Colon (tissue), 2 donors: ENCODE data around the gene ADCY3.

ENCODE experiments used
- FAIRE-seq: peaks from 2 replicates; lab custom pipeline; 2012; peaks lifted over from hg19 to GRCh38; lab: Jason Lieb, UNC
- donor health status: control.
- donor health status: control.

ADCY3 gene

GRCh38 chr2:24920098-24920808, at the start of gene ADCY3:
Gene ADCY3, minus strand, starts transcription at chr2:24920237. Its CDS starts 1,250 bp downstream, at chr2:24918987.
- no peak for FAIRE-seq

- FAIRE-seq: no peak
Measured at GRCh38 chr2:24969784-24970183, 49.7 kb upstream of the ADCY3 start.

GRCh38 chr2:24961903-24962302, 41.9 kb upstream of the ADCY3 start:
- no peak for FAIRE-seq

GRCh38 chr2:24959761-24960160, 39.7 kb upstream of the ADCY3 start:
- FAIRE-seq: no peak

- FAIRE-seq: no peak
Measured at GRCh38 chr2:24958411-24958935, 38.4 kb upstream of the ADCY3 start.

GRCh38 chr2:24957976-24958375, 37.9 kb upstream of the ADCY3 start:
- no peak for FAIRE-seq

GRCh38 chr2:24957221-24957620, 37.2 kb upstream of the ADCY3 start:
- FAIRE-seq: no peak

GRCh38 chr2:24955921-24956320, 35.9 kb upstream of the ADCY3 start:
- no peak for FAIRE-seq

DNA sequence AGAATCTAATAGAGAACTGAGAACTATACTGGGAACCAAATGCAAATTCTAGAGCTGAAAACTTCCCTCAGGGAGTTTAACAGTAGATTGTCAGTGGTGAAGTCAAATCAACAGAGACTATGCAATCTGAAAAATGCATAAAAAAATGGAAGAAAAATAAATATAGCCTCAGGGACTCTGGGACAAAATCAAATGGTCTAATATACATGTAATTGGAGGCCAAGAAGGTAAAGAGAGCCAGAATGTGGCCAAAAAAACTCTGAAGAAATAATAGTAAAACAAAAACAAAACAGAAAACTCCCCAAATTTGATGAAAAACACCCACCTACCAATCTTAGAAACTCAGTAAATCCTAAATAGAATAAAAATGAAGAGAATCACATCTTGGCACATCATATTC, 35.2 kb upstream of the ADCY3 start:
- FAIRE-seq: no peak

DNA sequence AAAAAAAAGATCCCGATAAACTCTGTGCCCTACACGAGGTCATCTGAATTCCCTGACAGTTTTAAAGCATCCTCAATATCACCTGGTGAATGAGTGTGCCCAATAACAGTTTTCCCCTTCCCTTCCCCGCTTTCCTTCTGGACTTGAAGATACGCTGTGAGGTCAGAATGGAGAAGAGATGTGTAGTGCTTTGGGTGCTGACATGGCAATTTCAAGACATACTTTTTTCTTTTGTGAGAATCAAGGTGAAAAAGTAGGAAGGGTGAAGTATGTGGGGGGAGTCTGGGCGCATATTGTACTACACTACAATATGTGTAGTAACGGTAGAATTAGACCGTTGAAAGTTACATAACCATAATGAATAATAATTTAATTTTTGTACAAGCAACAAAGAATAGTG, 30.1 kb upstream of the ADCY3 start:
- no peak for FAIRE-seq

GRCh38 chr2:24948506-24948905, 28.5 kb upstream of the ADCY3 start:
- FAIRE-seq: no peak

- no peak for FAIRE-seq
Measured at GRCh38 chr2:24947561-24948157, 27.6 kb upstream of the ADCY3 start.

- no peak for FAIRE-seq
Measured at GRCh38 chr2:24945907-24946306, 25.9 kb upstream of the ADCY3 start.

DNA sequence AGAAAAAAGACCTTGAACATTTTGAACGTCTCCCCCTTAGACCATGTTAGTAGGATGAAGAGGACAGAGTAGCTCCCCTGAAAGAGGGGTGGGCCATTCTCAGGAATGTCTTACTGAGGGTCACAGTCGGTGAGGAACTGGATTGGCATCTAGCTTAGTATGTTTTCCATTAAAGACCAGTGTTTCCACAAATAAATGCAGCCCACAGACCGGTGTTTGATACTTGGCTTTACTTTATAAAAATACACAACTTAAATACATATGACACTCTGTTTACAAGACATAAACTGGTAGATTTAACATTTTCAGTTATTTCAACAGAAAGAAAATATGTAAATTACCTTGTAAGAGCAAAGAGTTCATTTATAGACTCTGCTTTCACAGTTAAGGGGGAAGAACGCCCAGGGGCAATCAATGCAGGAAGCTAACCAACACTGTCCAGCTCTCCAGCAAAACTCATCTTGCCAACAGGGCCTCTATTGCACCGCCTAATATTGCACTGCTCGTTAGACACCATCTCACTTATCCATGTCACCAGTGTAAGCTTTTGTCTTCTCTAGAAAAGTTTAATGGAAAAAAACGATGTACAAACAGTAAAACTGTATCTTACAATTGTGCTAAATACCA, 23.5 kb upstream of the ADCY3 start:
- no peak for FAIRE-seq

GRCh38 chr2:24939353-24939752, 19.3 kb upstream of the ADCY3 start:
- FAIRE-seq: no peak

DNA sequence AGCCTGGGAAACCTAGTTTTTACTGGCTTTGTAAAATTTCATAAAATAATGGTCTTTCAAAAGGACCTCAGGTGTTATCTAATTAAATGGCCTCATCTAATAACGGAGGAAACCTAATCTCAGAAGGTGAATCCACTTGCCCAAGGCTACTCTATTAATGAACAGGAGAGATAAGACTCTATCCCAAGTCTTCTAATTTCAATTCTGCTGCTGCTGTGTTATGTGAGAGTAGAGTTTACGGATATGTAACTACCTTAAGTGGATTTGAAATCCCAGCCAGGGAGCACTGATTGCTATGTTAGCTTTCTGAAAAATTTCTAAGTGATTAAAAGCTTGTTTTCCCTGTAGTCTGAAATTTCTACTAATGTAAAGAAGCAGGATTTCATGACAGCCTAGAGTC, 17.2 kb upstream of the ADCY3 start:
- FAIRE-seq: no peak

DNA sequence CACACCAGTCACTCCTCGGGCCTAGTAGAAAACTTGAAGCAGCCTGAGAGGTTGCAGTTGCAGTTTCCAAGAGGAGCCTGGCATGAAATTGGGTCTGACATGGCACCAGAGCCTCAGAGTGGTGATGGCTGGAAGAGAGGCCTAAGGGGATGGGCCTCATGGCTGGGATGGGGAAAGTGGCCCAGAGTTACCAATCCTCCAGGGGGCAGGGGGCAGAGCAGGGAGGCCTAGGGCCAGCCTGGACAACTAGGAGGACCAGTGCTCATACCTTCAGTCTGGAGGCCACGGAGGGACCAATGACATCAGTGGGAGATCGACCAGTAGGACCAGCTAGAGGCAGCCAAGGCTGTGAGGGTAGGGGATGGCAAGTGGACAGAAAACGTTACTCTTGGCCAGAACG, 15.1 kb upstream of the ADCY3 start:
- FAIRE-seq: no peak

DNA sequence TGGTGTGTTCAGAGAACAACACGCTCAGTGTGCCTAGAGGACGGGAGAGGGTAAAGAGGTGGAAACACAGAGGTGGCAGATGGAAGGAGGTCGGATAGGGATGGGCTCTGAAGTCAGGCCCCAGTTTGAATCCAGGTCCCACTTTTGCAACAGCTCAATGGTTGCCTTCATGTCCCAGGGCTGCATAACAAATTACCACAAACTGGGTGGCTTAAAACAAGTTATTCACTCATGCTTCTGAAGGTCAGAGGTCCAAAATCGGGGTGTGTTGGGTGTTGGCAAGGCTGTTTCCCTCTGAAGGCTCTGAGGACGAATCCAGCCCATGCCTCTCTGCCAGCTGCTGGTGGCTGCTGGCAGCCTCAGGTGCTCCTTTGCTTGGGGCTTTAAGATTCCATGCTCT, 12.7 kb upstream of the ADCY3 start:
- no peak for FAIRE-seq

DNA sequence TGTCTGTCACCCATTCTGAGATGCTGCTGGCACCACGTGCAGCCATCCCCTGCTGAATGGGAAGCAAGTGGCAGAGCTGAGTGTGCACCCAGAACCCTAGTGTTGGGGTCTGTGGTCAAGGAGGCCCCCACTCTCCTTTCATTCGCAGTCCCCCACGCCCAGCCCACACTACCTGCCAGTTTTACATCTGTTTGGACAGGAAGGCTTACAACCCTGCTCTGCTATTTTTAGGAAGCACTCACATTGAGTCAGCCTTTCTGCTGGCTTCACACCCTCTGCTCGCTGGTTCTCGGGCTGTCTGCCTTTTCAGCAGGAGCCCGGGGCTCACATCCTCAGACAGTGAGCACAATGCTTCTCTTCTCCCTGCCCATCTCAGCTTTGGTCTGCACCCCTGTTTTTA, 10.7 kb upstream of the ADCY3 start:
- no peak for FAIRE-seq

DNA sequence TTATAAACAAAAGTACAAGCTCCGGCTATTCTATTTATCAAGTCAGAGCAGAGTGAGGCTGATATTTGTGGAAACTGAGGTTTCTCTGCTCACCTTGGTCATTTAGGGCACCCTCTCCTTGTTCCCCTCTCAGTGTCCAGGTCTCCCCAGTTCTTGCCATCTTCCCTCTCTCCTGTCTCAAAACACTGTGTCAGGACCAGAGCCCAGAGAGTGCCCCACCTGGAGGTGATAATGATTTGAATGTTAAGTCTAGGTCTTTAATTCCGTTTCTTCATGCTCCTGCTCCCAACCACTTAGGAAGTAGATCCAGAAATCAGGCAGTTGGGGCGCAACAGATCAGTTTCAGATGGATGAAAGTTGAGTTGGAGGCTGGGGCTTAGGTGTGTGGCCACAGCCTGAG, 9.2 kb upstream of the ADCY3 start:
- no peak for FAIRE-seq

- no peak for FAIRE-seq
Measured at GRCh38 chr2:24928036-24928435, 8.0 kb upstream of the ADCY3 start.

DNA sequence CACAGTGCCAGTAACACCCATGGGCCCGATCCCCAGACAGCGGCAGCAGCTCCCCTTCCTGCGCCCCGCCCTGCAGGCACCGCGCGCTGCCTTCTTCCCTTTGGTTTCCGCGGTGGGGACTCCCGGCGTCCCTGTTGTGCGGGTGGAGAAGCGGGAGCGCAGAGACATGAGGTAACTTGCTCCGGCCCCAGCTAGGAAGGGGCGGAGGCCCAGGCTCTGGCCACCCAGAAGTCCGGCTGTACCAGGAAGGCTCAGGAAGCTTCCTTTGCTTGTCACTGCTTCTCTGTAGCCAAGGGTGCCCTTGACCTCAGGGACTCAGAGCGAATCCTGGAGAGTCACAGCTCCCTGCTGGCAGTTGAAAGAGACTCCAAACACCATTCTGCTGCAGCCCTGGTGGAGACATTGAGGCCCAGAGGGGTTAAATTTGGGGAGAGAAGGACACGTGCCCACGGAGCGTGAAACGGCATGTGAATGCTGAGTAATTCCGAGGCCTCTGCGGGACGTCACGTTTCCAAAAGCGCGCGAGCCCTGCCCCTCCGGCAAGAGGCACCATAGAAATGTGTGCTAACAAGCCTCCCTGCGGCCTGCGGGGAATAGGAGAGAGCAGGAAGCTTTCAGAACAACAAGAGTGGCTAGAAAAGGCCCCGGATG, 6.7 kb upstream of the ADCY3 start:
- FAIRE-seq: no peak

GRCh38 chr2:24926220-24926601, 6.2 kb upstream of the ADCY3 start:
- no peak for FAIRE-seq
